HepG2 (cell line): Measurements from ENCODE around the gene ZNF345. TPM values are rescaled to one million over a fixed set of nuclear protein-coding genes. Genes with fewer than 3 reads are reported as not detected.

Source experiments
- AHDC1 ChIP-seq: sonication (generic); formaldehyde crosslinking; IDR thresholded peaks from 2 replicates; pipeline ENCODE4 v1.5.1; 2020; ENCODE audit warnings: mild to moderate bottlenecking, missing genetic modification reagents, borderline replicate concordance
- ATAD3A ChIP-seq: sonication (generic); formaldehyde crosslinking; IDR thresholded peaks from 2 replicates; pipeline ENCODE4 v1.4.0; 2020; ENCODE audit warnings: missing genetic modification reagents
- BRCA1 ChIP-seq: sonication (generic); formaldehyde crosslinking; IDR thresholded peaks from 2 replicates; pipeline ENCODE4 v1.4.0; 2020; ENCODE audit warnings: missing genetic modification reagents
- CBFB ChIP-seq: sonication (generic); formaldehyde crosslinking; IDR thresholded peaks from 2 replicates; pipeline ENCODE4 v1.4.0; 2020; ENCODE audit warnings: missing genetic modification reagents
- CERS6 ChIP-seq: sonication (generic); formaldehyde crosslinking; IDR thresholded peaks from 2 replicates; pipeline ENCODE4 v1.5.0; 2020; ENCODE audit warnings: missing genetic modification reagents
- FOXP1 ChIP-seq, 2 experiments: fragments of 450-650 bp in 1 of 2; IDR thresholded peaks; 2 replicates each; pipeline ENCODE4 v1.6.1; 2017 to 2018; ENCODE audit warnings: antibody characterized with exemption in 1 of 2
- GATAD1 ChIP-seq: IDR thresholded peaks from 2 replicates; pipeline ENCODE4 v1.6.1; 2016; ENCODE audit warnings: missing genetic modification reagents, missing compliant biosample characterization
- JUNB ChIP-seq: sonication (generic); formaldehyde crosslinking; IDR thresholded peaks from 2 replicates; pipeline ENCODE4 v1.8.0; 2022; ENCODE audit warnings: missing genetic modification reagents, mild to moderate bottlenecking, borderline replicate concordance
- NR2F2 ChIP-seq: IDR thresholded peaks from 2 replicates; pipeline ENCODE4 v1.6.1; 2012; ENCODE audit warnings: low read depth, inconsistent platforms, borderline replicate concordance
- ONECUT2 ChIP-seq: sonication (generic); formaldehyde crosslinking; IDR thresholded peaks from 2 replicates; pipeline ENCODE4 v1.4.0; 2020; ENCODE audit warnings: missing genetic modification reagents
- PCBP1 ChIP-seq: fragments of 200-400 bp; formaldehyde crosslinking; IDR thresholded peaks from 2 replicates; pipeline ENCODE4 v1.6.1; 2017; ENCODE audit warnings: mild to moderate bottlenecking, low read depth, low read length, borderline replicate concordance
- PHB2 ChIP-seq: fragments of 450-650 bp; IDR thresholded peaks from 2 replicates; pipeline ENCODE4 v1.6.1; 2018; ENCODE audit not compliant: partially characterized antibody
- RAD51 ChIP-seq: fragments of 450-650 bp; IDR thresholded peaks from 2 replicates; pipeline ENCODE4 v1.6.1; 2016; ENCODE audit warnings: borderline replicate concordance
- SIX1 ChIP-seq: sonication (generic); formaldehyde crosslinking; IDR thresholded peaks from 2 replicates; pipeline ENCODE4 v1.4.0; 2020; ENCODE audit warnings: missing genetic modification reagents, borderline replicate concordance
- TFDP2 ChIP-seq: sonication (generic); formaldehyde crosslinking; IDR thresholded peaks from 2 replicates; pipeline ENCODE4 v1.4.0; 2020; ENCODE audit warnings: missing genetic modification reagents
- THYN1 ChIP-seq: sonication (generic); formaldehyde crosslinking; IDR thresholded peaks from 2 replicates; pipeline ENCODE4 v1.8.1; 2023; ENCODE audit warnings: low read depth, mild to moderate bottlenecking, moderate library complexity, missing genetic modification reagents, borderline replicate concordance
- ZBTB14 ChIP-seq: sonication (generic); formaldehyde crosslinking; IDR thresholded peaks from 2 replicates; pipeline ENCODE4 v1.4.0; 2020; ENCODE audit warnings: missing genetic modification reagents
- ZBTB38 ChIP-seq: sonication (generic); formaldehyde crosslinking; IDR thresholded peaks from 2 replicates; pipeline ENCODE4 v1.5.1; 2020; ENCODE audit warnings: mild to moderate bottlenecking, missing genetic modification reagents
- ZBTB43 ChIP-seq: sonication (generic); formaldehyde crosslinking; conservative IDR thresholded peaks from 2 replicates; pipeline ENCODE4 v1.4.0; 2020; ENCODE audit warnings: missing genetic modification reagents
- ZNF557 ChIP-seq: sonication (generic); formaldehyde crosslinking; IDR thresholded peaks from 2 replicates; pipeline ENCODE4 v1.4.0; 2020; ENCODE audit warnings: missing genetic modification reagents
- polyA plus RNA-seq, 8 experiments: library from polyadenylated mRNA; depleted of rRNA in 3 of 8; stranded (reverse) in 7 of 8; unstranded in 1 of 8; fragments of >200 nt; fragmentation: Illumina TruSeq in 4 of 8; extraction: Trizol in 4 of 8; gene quantifications; 2 replicates each; pipeline versions ENCODE4 v1.2.1 to v1.2.3, GENCODE V29; 2011 to 2016; ENCODE audit warnings: low read depth in 4 of 8, missing spikeins in 1 of 8, mixed read lengths in 1 of 8; ENCODE audit not compliant: insufficient read depth in 1 of 8
- total RNA-seq, 5 experiments: library from RNA; depleted of rRNA; stranded (reverse); fragments of >200 nt; fragmentation: Illumina TruSeq; extraction: Trizol; gene quantifications; 2 replicates each; pipeline ENCODE4 v1.2.3, GENCODE V29; 2016; ENCODE audit warnings: low read depth in 1 of 5

Gene ZNF345
- total and polyA plus RNA-seq, 2 of the 13 experiments (the other 11 are each of a cell fraction or from before 2014, with no cell fraction given), result 2.6 to 2.9 TPM

GRCh38 chr19:36849701-36850558 lies 746 bp upstream of the ZNF345 start (continued):
- TF ChIP-seq AHDC1 (0 out of 2 replicates have a peak, but pooled peaks have one; percentile 2), ONECUT2 (CRISPR knock-in tag) (no peak), THYN1 (no peak), CERS6 (CRISPR knock-in tag) (no peak), ZNF557 (CRISPR knock-in tag) (no peak), BRCA1 (CRISPR knock-in tag) (no peak), TFDP2 (CRISPR knock-in tag) (no peak), NR2F2 (no peak), FOXP1 (IDR thresholded peaks at IDR 0.05) (no peak), FOXP1 (CRISPR knock-in tag; IDR thresholded peaks at IDR 0.05) (no peak), ZBTB43 (CRISPR knock-in tag) (no peak), GATAD1 (peak; percentile 12), CBFB (CRISPR knock-in tag) (no peak), SIX1 (CRISPR knock-in tag) (no peak), JUNB (no peak), PHB2 (no peak), ZBTB14 (CRISPR knock-in tag) (no peak), ZBTB38 (peak; percentile 51; the same call in 1 of the 2 replicates), ATAD3A (no peak), RAD51 (no peak), PCBP1 (no peak)
